AML-193 (cell line): Measurements from ENCODE around the gene FBXO47.

Experiments used
- DNase-seq, 2 experiments: peaks; one replicate each; lab custom pipeline; 2025; lab: John Stamatoyannopoulos, UW

Gene FBXO47

DNA sequence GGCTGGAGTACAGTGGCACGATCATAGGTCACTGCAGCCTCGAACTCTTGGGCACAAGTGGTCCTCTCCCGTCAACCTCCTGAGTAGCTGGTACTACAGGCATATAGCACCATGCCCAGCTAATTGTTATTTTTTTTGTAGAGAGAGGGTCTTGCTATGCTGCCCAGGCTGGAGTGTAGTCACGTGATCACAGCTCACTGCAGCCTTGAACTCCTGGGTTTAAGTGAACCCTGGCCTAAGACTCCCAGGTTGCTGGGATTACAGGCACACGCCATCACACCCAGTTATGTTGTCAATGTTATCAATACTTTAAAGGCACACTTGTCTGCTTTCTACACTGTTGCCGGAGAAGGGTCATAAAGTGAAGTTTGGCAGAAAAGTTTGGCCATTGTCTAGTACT, 63.8 kb downstream of the FBXO47 start:
- no peak for DNase-seq

DNA sequence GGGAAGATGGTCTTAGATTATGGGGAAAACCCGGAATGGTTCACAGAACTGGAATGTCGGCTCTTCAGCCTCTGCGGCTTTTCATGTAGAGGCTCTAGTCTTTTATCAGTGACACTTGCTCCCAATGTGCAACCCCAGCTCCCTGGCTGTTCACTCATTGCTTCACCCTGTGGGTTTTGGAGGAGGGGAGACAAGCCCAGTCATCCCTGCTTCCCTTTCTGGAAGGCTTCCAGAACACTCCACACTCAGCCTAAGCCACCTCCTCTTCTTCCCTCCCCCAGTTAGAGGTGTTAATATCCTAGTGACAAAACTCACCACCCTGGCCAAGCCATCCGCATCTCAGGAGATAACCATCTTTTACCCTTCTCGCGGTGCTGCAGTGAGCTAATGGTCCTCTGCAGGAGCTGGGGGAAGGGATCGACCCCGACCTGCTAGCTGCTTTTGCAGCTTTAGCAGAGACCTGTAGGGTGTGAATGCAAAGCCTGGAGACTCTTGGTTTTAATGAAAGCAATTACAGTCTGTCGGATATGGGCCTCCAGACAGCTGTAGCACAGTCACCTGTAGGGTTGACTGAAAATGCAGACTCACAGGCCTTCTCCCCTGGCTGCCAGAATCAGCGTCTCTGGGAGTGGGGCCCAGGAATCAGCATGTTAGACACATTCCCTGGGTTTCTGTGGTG, 66.1 kb downstream of the FBXO47 start:
- peak; percentile 98 to 99 for DNase-seq

DNA sequence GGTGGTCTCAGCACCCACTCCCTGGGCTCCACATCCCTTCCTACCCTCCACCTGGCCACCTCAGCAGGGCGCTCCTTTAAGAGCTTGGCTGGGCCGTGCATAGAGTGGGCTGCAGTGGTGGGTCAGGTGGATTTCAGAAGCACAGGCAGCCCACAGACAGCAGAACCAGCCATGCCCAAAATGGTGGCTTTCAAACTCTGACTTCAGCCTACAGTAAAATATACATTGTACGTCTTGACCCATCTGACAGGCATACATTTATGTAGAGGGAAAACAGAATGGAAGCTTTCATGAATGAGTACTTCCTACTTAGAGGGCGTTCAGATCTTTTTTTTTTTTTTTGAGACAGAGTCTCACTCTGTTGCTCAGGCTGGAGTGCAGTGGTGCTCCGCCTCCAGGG, 67.8 kb downstream of the FBXO47 start:
- DNase-seq, result no peak

DNA sequence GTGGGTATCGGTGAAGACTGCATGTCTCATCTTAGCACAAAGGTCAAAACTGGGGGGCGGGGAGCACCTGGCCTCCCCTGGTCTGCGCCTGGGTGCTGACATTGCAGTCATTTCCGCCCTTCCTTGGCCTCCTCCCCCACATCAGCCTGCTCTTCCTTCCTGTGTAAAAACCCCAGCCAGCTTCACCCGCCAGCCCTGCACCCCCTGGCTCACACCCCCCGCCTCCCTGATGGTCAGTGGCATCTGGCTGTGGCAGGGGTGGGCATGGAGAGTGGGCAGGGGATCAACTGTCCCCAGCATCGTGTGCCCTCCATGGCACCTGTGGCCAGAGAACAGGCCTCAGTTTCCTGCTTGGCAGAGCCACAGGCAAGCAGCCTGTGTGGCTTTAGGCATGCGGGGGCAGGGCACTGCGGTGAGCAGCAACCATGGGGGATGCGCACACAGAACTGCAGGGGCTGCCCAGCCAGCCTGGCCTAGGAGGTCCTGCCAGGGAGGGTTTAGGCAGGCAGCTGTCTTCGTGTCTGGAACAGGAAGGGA, 68.3 kb downstream of the FBXO47 start:
- peak; percentile 92 to 93 for DNase-seq

DNA sequence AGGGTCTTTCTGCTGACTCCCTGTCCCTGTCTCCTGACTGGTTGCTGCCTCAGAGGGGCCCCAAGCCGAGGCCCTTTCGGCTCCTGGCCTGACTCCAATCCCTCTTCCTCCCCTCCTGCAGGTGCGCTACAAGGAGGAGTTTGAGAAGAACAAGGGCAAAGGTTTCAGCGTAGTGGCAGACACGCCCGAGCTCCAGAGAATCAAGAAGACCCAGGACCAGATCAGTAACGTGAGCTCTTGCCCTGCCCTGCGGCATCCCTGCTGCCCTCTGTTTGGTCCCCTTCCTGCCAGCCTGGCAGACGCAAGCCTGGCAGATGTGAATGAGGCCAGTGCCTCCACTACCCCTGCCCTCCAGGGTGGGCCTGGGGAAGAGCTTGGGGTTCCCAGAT, 68.9 kb downstream of the FBXO47 start:
- DNase-seq, result no peak

DNA sequence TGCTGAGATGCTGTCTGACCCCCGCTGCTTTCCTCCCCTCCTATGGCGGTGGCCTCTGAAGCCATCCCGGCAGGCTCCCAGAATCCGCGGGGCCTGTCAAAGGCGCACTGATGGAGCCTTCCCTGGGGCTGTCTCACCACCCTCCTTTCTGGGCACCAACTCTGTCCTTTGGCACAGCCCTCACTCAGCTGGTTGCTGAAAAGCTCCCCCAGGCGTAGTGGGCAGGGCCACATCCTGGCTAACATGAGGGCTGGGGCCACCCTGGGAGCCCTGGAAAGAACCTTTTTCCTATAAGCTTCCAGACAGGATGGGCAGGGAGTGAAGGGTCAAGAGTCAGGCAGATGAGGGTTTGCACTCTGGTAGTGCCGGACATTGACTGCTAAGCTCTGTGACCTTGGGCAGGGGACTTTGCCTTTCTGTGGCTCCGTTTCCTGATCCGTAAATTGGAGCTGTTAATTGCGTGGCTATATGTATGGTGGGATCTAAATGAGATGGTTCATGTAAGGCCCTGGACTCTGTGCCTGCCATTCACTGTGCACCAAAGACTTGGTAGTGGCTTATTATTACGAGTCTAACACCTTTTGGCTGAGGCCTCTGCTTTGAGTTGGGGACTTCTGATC, 69.4 kb downstream of the FBXO47 start:
- DNase-seq, result no peak

DNA sequence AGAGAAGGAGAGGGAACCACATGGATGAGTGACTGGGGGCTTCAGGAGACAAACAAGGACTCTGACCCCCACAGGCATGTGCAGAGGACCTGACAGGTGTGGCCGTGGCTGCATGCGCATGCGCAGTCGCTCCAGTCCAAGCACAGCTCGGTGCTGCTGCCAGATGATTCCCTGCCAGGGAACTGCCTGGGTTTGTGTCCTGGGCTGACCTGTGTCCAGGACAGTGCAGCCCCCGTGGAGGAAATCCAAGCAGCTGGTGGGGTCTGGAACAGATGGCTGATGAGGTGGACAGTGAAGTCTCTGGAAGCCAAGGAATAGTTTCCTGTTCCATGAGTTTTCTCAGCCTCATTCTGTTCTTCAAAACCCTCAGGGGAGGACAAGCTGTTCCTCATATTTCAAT, 70.0 kb downstream of the FBXO47 start:
- DNase-seq, result no peak

DNA sequence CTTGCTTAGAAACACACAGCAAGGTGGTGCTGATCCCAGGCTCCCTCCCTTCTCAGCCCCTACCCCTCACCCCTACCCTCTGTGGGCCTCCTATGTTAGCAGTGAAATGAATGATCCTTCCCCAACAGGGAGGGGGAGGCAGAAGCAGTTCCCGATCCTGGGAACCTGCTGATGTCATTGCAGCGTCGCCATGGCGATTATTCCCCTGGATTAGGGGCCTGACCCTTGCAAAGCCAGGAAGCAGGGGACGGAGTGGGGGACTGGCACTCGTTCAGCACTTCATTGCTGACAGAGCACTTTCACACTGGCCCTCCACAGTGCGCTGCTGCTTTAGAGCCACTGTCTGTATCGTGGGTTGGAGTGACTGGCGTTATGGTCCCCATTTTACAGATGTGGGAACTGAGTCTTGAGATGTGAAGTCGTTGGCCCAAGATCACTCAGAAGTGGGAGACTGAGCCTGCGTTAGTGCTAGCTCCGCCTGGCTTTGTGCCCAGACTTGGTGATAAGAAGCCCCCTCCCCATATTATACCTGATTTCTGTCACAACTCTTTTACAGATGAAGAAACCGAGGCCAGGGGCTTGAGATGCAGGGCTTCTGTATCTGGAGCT, 70.8 kb downstream of the FBXO47 start:
- no peak for DNase-seq

DNA sequence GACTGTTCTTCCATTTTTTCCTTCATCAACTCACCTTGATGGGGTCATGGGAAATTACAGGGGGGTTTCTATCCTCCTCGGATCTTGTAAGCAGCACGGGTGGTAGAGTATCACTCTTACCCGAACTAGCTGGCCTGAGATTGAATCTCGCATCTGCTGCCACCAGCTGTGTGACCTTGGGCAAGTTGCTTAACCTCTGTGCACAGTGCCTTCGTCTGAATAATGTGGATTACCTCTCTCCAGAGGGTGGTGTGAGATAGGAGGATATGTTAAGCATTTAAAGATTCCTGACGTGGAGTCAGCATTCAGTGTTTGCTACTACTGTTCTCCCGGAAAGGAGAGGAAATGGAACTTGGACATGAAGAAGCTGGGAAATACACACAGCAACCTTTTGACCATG, 72.9 kb downstream of the FBXO47 start:
- DNase-seq, result no peak

DNA sequence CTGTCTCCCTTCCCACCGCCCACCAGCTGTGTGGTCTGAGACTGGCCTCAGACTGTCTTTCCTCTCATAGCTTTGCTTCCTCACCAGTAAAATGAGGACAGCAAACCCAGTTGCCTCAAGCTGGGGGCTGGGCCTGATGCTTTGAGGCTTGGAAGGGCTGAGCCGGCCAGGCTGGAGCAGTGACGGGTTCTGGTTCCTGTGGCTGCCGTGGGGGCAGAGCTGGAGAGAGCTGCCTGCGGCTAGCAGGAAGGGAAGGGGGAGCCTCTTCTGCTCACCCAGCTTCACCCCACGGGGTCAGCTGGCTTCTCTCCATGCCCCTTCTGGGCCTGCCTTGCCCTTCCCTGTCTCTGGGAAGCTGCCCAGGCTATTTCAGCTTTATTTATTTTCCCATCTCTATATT, 73.6 kb downstream of the FBXO47 start:
- peak; percentile 52 to 68 for DNase-seq

DNA sequence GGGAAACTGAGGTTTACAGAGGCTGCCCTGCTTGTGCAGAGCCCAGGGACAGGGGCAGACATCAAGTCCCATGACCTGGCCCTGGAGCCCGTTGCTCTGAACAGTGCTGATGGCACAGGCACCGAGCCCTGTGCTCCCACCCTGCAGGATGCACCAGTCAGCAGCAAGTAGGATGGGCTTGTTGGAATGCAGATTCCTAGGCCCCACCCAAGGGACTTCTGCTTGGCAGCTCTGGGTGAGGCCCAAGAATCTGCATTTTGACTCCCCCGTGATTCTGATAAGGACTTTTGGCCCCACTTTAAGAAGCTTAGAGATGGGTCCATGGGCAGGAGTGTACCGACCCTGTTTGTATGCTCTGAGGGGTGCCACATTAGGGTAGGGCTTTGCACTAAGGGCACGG, 74.1 kb downstream of the FBXO47 start:
- no peak for DNase-seq

DNA sequence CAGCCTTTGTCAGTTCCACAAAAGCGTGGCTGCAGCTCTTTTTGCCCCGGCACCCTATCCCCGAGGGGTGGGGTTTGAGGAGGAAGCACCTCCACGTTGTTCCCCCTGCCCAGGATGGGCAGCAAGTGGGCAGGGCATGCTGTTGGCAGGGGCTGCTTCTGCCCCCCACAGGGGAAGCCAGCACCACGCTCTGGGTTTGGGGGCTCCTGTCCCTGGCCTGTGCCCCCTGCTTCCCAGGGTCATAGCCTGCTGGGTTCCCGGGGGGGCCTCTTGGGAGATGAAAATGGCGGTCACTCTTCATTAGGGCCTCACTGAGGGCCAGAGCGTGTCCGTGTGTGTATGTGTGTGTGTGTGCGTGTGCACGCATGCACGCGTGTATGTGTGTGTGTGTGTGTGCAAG, 74.6 kb downstream of the FBXO47 start:
- no peak for DNase-seq

DNA sequence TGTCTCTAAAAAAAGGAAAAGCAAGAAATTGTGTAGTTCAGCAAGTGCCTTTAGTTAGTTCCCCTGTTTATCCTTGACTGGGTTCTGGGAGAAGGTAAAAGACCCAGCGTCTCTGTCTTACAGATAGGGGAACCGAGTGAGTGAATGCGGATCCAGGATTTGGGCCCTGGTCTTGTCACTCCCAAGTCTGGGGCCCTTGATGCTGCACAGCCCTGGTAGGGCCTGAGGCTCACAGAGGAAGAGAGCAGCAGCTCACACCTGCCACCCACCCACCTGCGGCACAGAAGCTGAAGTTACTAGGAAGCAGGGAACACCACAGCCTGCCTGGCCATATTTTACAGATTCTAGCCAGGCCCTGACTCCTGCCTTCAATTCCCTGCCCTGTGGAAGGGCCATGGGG, 75.1 kb downstream of the FBXO47 start:
- DNase-seq, result no peak

DNA sequence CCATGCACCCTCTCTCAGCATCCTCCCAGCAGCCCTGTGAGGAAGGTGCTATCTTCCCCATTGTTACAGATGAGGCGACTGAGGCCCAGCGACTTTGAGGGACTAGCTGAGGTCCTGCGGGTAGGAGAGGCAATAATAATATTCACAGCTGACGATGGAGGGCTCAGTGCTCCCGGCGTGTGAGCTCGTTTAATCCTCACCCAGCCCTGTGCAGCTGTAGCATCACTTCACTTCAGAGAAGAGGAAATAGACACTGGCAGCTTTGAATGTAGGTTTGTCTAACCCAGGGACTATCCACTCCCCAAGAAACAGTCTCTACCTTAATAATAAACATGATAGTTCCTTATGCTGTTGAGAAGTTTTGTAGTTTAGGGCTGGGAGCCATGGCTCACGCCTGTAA, 75.8 kb downstream of the FBXO47 start:
- no peak for DNase-seq

DNA sequence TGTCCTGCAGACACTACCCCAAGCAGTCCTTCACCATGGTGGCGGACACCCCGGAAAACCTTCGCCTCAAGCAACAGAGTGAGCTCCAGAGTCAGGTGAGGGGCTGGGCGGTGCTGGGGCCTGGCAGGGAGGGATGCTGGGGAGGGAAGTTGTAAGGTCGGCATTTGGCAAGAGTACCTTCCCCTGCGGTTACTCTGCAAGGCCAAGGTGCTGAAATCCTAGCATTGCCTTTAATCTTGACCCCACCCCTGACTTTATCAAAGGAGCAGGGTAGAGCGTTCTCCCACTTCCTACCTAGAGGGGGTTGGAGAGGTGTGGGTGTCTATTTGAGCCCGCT, 76.8 kb downstream of the FBXO47 start:
- no peak for DNase-seq

DNA sequence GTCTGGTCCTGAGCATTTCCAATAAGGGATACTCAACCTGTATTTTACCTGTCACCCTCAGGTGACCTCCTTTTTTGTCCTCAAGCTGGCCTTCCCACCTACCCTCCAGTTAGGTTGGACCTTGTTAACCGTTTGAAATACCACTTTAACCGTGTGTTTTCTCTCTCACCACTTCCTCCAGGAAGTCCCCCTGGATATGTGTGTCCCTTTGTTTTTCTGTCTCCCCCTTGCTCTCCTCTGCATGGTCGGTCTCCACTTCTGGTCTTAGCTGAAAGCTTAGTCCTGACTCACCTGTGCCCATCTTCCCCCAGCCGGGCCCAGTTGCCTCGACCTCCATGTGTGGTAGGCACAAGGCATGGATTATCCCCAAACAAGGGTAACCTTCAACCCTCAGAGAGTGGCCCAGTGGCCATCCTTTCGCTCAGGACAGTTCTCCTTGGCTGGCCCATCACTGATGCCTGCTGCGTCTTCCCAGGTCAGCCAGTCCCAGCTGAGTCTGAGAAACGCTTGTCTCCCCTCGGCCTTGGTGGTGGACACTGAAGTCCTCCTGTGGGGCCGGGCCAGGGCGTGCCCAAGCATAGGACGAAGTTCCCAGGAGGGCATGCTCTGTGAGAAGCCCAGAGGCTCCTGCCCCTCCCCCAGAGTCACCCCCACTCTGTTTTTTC, 77.3 kb downstream of the FBXO47 start:
- no peak for DNase-seq

DNA sequence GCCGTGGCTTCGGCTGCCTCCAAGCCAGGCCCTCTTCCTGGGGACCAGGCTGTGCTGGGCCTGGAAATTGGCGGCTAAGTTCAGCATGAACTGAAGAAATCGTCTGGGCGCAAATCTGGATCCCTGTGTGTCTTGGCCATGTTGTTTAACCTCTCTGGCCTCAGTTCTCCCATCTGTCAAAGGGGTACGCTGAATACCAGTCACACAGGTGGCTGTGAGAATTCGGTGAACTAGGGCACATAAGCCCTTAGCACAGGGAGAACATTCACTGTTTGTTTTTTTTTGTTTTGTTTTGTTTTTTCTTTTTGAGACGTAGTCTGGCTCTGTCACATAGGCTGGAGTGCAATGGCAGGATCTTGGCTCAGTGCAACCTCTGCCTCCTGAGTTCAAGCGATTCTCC, 78.4 kb downstream of the FBXO47 start:
- DNase-seq, result no peak

DNA sequence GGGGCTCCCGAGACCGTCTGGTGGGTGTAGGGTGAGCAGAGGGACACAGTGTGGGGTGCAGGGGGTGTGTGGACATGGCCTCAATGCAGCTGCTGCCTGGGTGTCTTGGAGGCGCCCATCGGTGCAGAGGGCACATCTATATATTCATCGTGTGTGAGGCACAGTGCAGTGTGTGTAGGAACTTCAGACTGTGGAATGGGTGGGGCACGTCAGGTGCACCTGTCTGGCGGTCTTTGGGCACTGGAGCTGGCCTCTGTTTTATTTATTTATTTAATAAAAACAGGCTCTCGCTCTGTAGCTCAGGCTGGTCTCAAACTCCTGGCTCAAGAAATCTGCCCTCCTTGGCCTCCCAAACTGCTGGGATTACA, 80.6 kb downstream of the FBXO47 start:
- DNase-seq, result no peak
